Measurements from ENCODE around the gene AKAP12. TPM values are rescaled to one million over a fixed set of nuclear protein-coding genes. Genes with fewer than 3 reads are reported as not detected.
A peak's percentile ranks its signal among the peaks of the same experiment; 100 is the strongest.

Gene AKAP12
- total and polyA plus RNA-seq, 2 donors (not counting 1 experiment from before 2014, with no cell fraction given) = 0.04 to 0.22 TPM

- Mint-ChIP-seq H3K27me3 (peaks cover 56% of the 10 kb centered on the region), H3K4me3 (no peak overlapping the region), H3K9me3 (ENCODE audit: insufficient read depth) (no peaks in the 10 kb centered on the region), H3K27ac (no peak overlapping the region), H3K4me1 (peaks cover 26% of the 10 kb centered on the region)
- intact Hi-C loops (cut with micrococcal nuclease) = loop anchor here (10.0 kb wide), 1 partner anchor 1248 kb away; no protein-coding TSS in a partner anchor
- ATAC-seq (ENCODE audit: low read depth) (no peak), DNase-seq (no peak)
- WGBS (ENCODE audit: insufficient coverage) = 94% methylated on average over 5 of the region's 9 CpGs
- H3K27me3 ChIP-seq (replicated peaks in 1 of 4; ENCODE audit: control extremely low read depth in 1 of 4, control insufficient read depth in 3 of 4, insufficient read depth in 4 of 4, low read length in 3 of 4) = peaks cover 0 to 18% (median 1%) of the 10 kb centered on the region in 4 experiments
- no peak overlapping the region for H2AFZ ChIP-seq (ENCODE audit: insufficient read depth, low read depth, low read length, poor library complexity, severe bottlenecking)
- no peak for TF ChIP-seq EZH2 (IDR thresholded peaks at IDR 0.05; ENCODE audit: borderline replicate concordance, insufficient read depth, low read depth, low read length, poor library complexity, severe bottlenecking)
- ChIA-PET POLR2A (no interaction called here), CTCF (interaction anchor here (0.6 to 11.3 kb wide), 4 partner anchors 307 to 904 kb away, joined by 3 to 297 read pairs (median 52); no protein-coding TSS in a partner anchor)
- no peaks in the 10 kb centered on the region for H4K20me1 ChIP-seq (ENCODE audit: control insufficient read depth, insufficient read depth, low read length, poor library complexity, severe bottlenecking)
- no peak overlapping the region for H3K27ac ChIP-seq (ENCODE audit: low read length in 2 of 2)
- no peaks in the 10 kb centered on the region for H3K79me2 ChIP-seq (ENCODE audit: control insufficient read depth, insufficient read depth, low read length)
- H3K36me3 ChIP-seq (replicated peaks in 1 of 2; ENCODE audit: control extremely low read depth in 1 of 2, control insufficient read depth in 1 of 2, extremely low read depth in 1 of 2, insufficient read depth in 2 of 2, low read length in 1 of 2) = no peaks in the 10 kb centered on the region
- peaks cover 19 to 20% of the 10 kb centered on the region in 2 donors for H3K4me1 ChIP-seq (ENCODE audit: control insufficient read depth in 2 of 2, insufficient read depth in 2 of 2, low read length in 2 of 2)
- H3K9ac ChIP-seq (ENCODE audit: low read length) = no peak overlapping the region
- no peak overlapping the region for H3K4me3 ChIP-seq (ENCODE audit: control extremely low read depth in 1 of 5, extremely low read depth in 1 of 5, insufficient read depth in 1 of 5, low read depth in 2 of 5, low read length in 4 of 5)
- H3K4me2 ChIP-seq (replicated peaks; ENCODE audit: low read depth, low read length, poor library complexity, severe bottlenecking) = no peak overlapping the region
- H3K9me3 ChIP-seq (ENCODE audit: control extremely low read depth in 1 of 3, control insufficient read depth in 2 of 3, insufficient read depth in 1 of 3, low read length in 2 of 3) = peaks cover 0 to 10% (median 0%) of the 10 kb centered on the region in 3 donors
These were observed 82.8 kb downstream of the AKAP12 start for GRCh38 chr6:151322570-151322969.

GRCh38 chr6:151323791-151324487 lies 84.2 kb downstream of the AKAP12 start:
- no peaks in the 10 kb centered on the region for H4K20me1 ChIP-seq (ENCODE audit: control insufficient read depth, insufficient read depth, low read length, poor library complexity, severe bottlenecking)
- H3K4me3 ChIP-seq (ENCODE audit: control extremely low read depth in 1 of 5, extremely low read depth in 1 of 5, insufficient read depth in 1 of 5, low read depth in 2 of 5, low read length in 4 of 5) = no peak overlapping the region
- H3K9ac ChIP-seq (ENCODE audit: low read length) = no peak overlapping the region
- Mint-ChIP-seq H3K27ac (peak overlapping the region; percentile 21), H3K4me3 (peak overlapping the region; percentile 80), H3K4me1 (peaks cover 26% of the 10 kb centered on the region), H3K27me3 (peaks cover 62% of the 10 kb centered on the region), H3K9me3 (ENCODE audit: insufficient read depth) (no peaks in the 10 kb centered on the region)
- TF ChIP-seq CTCF (IDR thresholded peaks at IDR 0.05) = peak; percentile 98
- no peak for TF ChIP-seq EZH2 (IDR thresholded peaks at IDR 0.05; ENCODE audit: borderline replicate concordance, insufficient read depth, low read depth, low read length, poor library complexity, severe bottlenecking)
- intact Hi-C loops (cut with micrococcal nuclease) = loop anchor here (1.0 to 10.0 kb wide), 3 partner anchors 310 to 1249 kb away; no protein-coding TSS in a partner anchor
- ChIA-PET CTCF (interaction anchor here (0.5 to 11.3 kb wide), 47 partner anchors 9 to 1250 kb away, joined by 3 to 297 read pairs (median 4); partner anchors contain the start of gene RMND1), POLR2A (interaction anchor here (0.6 kb wide), 1 partner anchor 432 kb away, joined by 3 read pairs; no protein-coding TSS in a partner anchor)
- H3K4me2 ChIP-seq (replicated peaks; ENCODE audit: low read depth, low read length, poor library complexity, severe bottlenecking) = peak overlapping the region; percentile 41
- no peaks in the 10 kb centered on the region for H3K79me2 ChIP-seq (ENCODE audit: control insufficient read depth, insufficient read depth, low read length)
- peak overlapping the region; percentile 25 for H2AFZ ChIP-seq (ENCODE audit: insufficient read depth, low read depth, low read length, poor library complexity, severe bottlenecking)
- DNase-seq = peak; percentile 77
- H3K27ac ChIP-seq (ENCODE audit: low read length in 2 of 2) = no peak overlapping the region
- H3K27me3 ChIP-seq (replicated peaks in 1 of 4; ENCODE audit: control extremely low read depth in 1 of 4, control insufficient read depth in 3 of 4, insufficient read depth in 4 of 4, low read length in 3 of 4) = peaks cover 0 to 18% (median 1%) of the 10 kb centered on the region in 4 experiments
- ATAC-seq (ENCODE audit: low read depth) = peak; percentile 80
- no peaks in the 10 kb centered on the region for H3K36me3 ChIP-seq (replicated peaks in 1 of 2; ENCODE audit: control extremely low read depth in 1 of 2, control insufficient read depth in 1 of 2, extremely low read depth in 1 of 2, insufficient read depth in 2 of 2, low read length in 1 of 2)
- 18% methylated on average over 11 of the region's 12 CpGs for WGBS (ENCODE audit: insufficient coverage)
- H3K4me1 ChIP-seq (ENCODE audit: control insufficient read depth in 2 of 2, insufficient read depth in 2 of 2, low read length in 2 of 2) = peaks cover 19 to 20% of the 10 kb centered on the region in 2 donors
- H3K9me3 ChIP-seq (ENCODE audit: control extremely low read depth in 1 of 3, control insufficient read depth in 2 of 3, insufficient read depth in 1 of 3, low read length in 2 of 3) = peaks cover 0 to 10% (median 0%) of the 10 kb centered on the region in 3 donors

Data from B cell (primary cell).